Measurements from ENCODE around the gene RAD51B. TPM values are rescaled to one million over a fixed set of nuclear protein-coding genes. Genes with fewer than 3 reads are reported as not detected.

Gene RAD51B
- total RNA-seq, 6 experiments from 2014 or later, result 2.7 to 5.8 (median 4.3) TPM

DNA sequence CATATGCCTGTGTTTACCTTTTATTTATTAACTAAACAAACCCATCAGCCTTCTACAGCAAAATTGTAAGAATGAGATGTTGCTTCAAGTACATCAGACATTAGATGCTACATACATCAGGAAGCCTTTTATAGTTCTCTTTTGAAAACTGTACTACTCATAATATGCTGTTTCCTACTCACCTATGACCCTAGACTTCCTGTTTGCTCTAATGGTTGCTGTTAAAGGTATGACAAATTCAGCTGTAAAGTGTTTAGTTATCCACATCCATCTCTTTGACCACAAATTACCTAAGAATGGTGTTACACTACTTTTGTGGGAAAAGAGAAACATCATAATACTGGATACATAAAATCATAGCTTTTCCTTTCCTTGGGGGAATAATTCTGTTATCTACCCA lies 220.0 kb downstream of the RAD51B start:
- intact Hi-C loops (cut with DNase I), result no loop called here
- Histone ChIP-seq H3K4me1 (no peaks in the 10 kb centered on the region), H3K4me3 (no peak overlapping the region), H3K27me3 (no peaks in the 10 kb centered on the region), H3K9me3 (no peaks in the 10 kb centered on the region), H3K27ac (no peak overlapping the region), H3K36me3 (no peaks in the 10 kb centered on the region)
- TF ChIP-seq, protein P1, sequence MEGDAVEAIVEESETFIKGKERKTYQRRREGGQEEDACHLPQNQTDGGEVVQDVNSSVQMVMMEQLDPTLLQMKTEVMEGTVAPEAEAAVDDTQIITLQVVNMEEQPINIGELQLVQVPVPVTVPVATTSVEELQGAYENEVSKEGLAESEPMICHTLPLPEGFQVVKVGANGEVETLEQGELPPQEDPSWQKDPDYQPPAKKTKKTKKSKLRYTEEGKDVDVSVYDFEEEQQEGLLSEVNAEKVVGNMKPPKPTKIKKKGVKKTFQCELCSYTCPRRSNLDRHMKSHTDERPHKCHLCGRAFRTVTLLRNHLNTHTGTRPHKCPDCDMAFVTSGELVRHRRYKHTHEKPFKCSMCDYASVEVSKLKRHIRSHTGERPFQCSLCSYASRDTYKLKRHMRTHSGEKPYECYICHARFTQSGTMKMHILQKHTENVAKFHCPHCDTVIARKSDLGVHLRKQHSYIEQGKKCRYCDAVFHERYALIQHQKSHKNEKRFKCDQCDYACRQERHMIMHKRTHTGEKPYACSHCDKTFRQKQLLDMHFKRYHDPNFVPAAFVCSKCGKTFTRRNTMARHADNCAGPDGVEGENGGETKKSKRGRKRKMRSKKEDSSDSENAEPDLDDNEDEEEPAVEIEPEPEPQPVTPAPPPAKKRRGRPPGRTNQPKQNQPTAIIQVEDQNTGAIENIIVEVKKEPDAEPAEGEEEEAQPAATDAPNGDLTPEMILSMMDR (IDR thresholded peaks at IDR 0.05), result no peak
- no peak for TF ChIP-seq POLR2A (IDR thresholded peaks at IDR 0.05)
- DNase-seq (no peak), ATAC-seq (no peak)

DNA sequence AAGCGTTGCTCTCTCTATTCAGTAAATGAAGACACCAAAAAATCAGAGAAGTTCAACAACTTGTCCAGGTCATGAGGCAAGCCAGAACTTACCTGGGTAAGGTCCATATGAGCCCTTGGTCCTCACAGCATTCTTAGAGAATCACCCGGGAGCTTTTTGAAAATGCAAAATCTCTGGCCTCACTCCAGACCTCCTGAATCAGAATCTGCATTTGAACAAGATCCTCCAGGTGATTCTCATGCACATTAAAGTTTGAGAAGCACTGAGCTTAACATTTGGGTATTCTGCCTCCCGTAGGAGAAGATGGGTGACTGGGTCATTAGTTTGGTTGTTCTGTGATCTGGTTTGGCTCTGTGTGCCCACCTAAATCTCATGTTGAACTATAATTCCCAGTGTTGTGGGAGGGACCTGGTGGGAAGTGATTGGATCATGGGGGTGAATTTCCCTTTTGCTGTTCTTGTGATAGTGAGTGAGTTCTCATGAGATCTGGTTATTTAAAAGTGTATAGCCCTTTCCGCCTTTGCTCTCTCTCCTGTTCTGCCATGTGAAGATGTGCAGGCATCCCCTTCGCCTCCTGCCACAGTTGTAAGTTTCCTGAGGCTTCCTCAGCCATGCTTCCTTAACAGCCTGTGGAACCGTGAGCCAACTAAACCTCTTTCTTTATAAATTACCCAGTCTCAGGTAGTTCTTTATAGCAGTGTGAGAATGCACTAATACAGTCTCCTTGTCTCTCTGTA lies 221.2 kb downstream of the RAD51B start:
- ATAC-seq, result no peak
- Histone ChIP-seq H3K27ac (no peak overlapping the region), H3K4me3 (no peak overlapping the region), H3K9me3 (no peaks in the 10 kb centered on the region), H3K27me3 (no peaks in the 10 kb centered on the region), H3K4me1 (no peaks in the 10 kb centered on the region), H3K36me3 (no peaks in the 10 kb centered on the region)
- TF ChIP-seq, protein P1 (IDR thresholded peaks at IDR 0.05), result no peak
- no peak for TF ChIP-seq POLR2A (IDR thresholded peaks at IDR 0.05)
- 88% methylated on average over 6 of the region's 6 CpGs for WGBS (ENCODE audit: insufficient coverage, low coverage, low lambda C conversion rate, missing lambda C conversion rate)
- DNase-seq, result no peak
- intact Hi-C loops (cut with DNase I), result no loop called here

DNA sequence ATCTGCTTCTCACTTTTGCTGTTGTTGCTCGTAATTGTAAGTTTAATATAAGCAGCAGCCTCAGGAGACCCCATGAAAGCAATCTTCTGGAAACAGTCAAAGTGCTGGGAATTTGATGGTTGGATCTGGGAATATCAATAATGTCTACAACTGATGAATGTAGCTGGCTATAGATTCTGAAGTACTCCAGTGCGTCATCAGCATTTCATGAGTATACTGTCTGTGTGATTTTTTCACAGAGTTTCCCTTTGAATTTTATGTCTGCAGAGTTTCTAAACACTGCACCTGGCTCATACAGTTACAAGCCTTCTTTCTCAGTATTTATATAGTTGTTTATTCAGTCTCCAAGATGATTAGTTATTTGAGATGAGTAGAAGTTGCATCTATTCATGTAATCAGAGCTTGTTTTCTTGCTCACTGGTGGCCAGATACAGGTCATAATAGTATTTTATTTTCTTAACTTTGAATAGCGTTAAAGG lies 222.3 kb downstream of the RAD51B start:
- Histone ChIP-seq H3K27me3 (no peaks in the 10 kb centered on the region), H3K36me3 (no peaks in the 10 kb centered on the region), H3K4me1 (no peaks in the 10 kb centered on the region), H3K4me3 (no peak overlapping the region), H3K27ac (no peak overlapping the region), H3K9me3 (no peaks in the 10 kb centered on the region)
- no peak for ATAC-seq
- intact Hi-C loops (cut with DNase I), result no loop called here
- 82% methylated on average over 3 of the region's 3 CpGs for WGBS (ENCODE audit: insufficient coverage, low coverage, low lambda C conversion rate, missing lambda C conversion rate)
- TF ChIP-seq, protein P1 (IDR thresholded peaks at IDR 0.05), result no peak
- no peak for DNase-seq

- 61% methylated on average over 2 of the region's 2 CpGs for WGBS (ENCODE audit: insufficient coverage, low coverage, low lambda C conversion rate, missing lambda C conversion rate)
Measured at GRCh38 chr14:68042586-68043210, 223.1 kb downstream of the RAD51B start.

More at GRCh38 chr14:68042586-68043210, 223.1 kb downstream of the RAD51B start:
- no peak for DNase-seq
- H3K4me1 ChIP-seq, result no peaks in the 10 kb centered on the region
- intact Hi-C loops (cut with DNase I), result no loop called here
- no peaks in the 10 kb centered on the region for H3K27me3 ChIP-seq
- H3K9me3 ChIP-seq, result no peaks in the 10 kb centered on the region
- H3K4me3 ChIP-seq, result no peak overlapping the region
- TF ChIP-seq, protein P1 (IDR thresholded peaks at IDR 0.05), result no peak
- no peak for TF ChIP-seq POLR2A (IDR thresholded peaks at IDR 0.05)
- no peaks in the 10 kb centered on the region for H3K36me3 ChIP-seq
- H3K27ac ChIP-seq, result no peak overlapping the region
- ATAC-seq, result no peak
